SK-N-SH (cell line): Measurements from ENCODE around the gene CLN6. TPM values are rescaled to one million over a fixed set of nuclear protein-coding genes. Genes with fewer than 3 reads are reported as not detected.
A peak's percentile ranks its signal among the peaks of the same experiment; 100 is the strongest.

ENCODE experiments used
- CTCF ChIA-PET: fragments of 300-600, 350-600 bp; formaldehyde crosslinking; extraction: SDS; loops from one replicate; lab custom pipeline; 2021; lab: Yijun Ruan, JAX
- POLR2A ChIA-PET: fragments of 350-600 bp; sonication (Branson Sonifier 250); formaldehyde crosslinking; extraction: SDS; loops from one replicate; lab custom pipeline; 2020; ENCODE audit warnings: antibody characterized with exemption, inconsistent platforms; lab: Yijun Ruan, JAX
- DNase-seq: peaks from one replicate; pipeline ENCODE4 v3.0.0; 2012
- H2AFZ ChIP-seq: fragments of 200-600 bp; sonication (generic); 2 replicates; pipeline ENCODE4 v1.8.1; 2016; ENCODE audit warnings: antibody characterized with exemption, mild to moderate bottlenecking, low read depth
- H3F3A ChIP-seq: fragments of 200-600 bp; sonication (generic); replicated peaks from 2 replicates; pipeline ENCODE3; 2016; ENCODE audit warnings: antibody characterized with exemption, mild to moderate bottlenecking; ENCODE audit not compliant: insufficient read depth
- H3K27ac ChIP-seq, 2 experiments: fragments of 200-500 bp in 1 of 2; fragments of 200-600 bp in 1 of 2; sonication (Bioruptor generic) in 1 of 2; sonication (generic), shearing (Covaris generic) in 1 of 2; 2 replicates each; pipeline versions ENCODE4 v1.5.1 to v1.6.1; 2014 to 2016; ENCODE audit warnings: low read depth in 2 of 2, inconsistent platforms in 1 of 2, low read length in 1 of 2, mild to moderate bottlenecking in 1 of 2, mixed read lengths in 1 of 2
- H3K27me3 ChIP-seq: fragments of 200-600 bp; sonication (generic), shearing (Covaris generic); 2 replicates; pipeline ENCODE4 v1.6.1; 2016; ENCODE audit warnings: mixed run types; ENCODE audit not compliant: insufficient read depth
- H3K36me3 ChIP-seq, 2 experiments: fragments of 200-500 bp in 1 of 2; fragments of 200-600 bp in 1 of 2; sonication (Bioruptor generic) in 1 of 2; sonication (generic) in 1 of 2; replicated peaks in 1 of 2; 2 replicates each; pipeline versions ENCODE3 to v1.5.1; 2014 to 2016; ENCODE audit warnings: low read length in 1 of 2, mild to moderate bottlenecking in 1 of 2; ENCODE audit not compliant: insufficient read depth in 2 of 2, control insufficient read depth in 1 of 2
- H3K4me1 ChIP-seq, 2 experiments: fragments of 200-500 bp in 1 of 2; fragments of 200-600 bp in 1 of 2; sonication (Bioruptor generic) in 1 of 2; sonication (generic), shearing (Covaris generic) in 1 of 2; 2 replicates each; pipeline versions ENCODE4 v1.5.1 to v1.6.1; 2014 to 2016; ENCODE audit warnings: low read depth in 1 of 2, low read length in 1 of 2, mixed run types in 1 of 2; ENCODE audit not compliant: insufficient read depth in 2 of 2, control insufficient read depth in 1 of 2
- H3K4me2 ChIP-seq: fragments of 200-600 bp; sonication (generic), shearing (Covaris generic); 2 replicates; pipeline ENCODE4 v1.6.1; 2017; ENCODE audit warnings: mixed run types
- H3K4me3 ChIP-seq, 2 experiments: fragments of 200-500 bp in 1 of 2; fragments of 200-600 bp in 1 of 2; sonication (Bioruptor generic) in 1 of 2; sonication (generic), shearing (Covaris generic) in 1 of 2; 2 replicates each; pipeline versions ENCODE4 v1.5.1 to v1.8.1; 2014 to 2016; ENCODE audit warnings: low read depth in 2 of 2, inconsistent platforms in 1 of 2, low read length in 1 of 2, mild to moderate bottlenecking in 1 of 2, mixed read lengths in 1 of 2, moderate library complexity in 1 of 2
- H3K79me2 ChIP-seq: fragments of 200-600 bp; sonication (generic); 2 replicates; pipeline ENCODE4 v1.8.1; 2017; ENCODE audit warnings: mild to moderate bottlenecking; ENCODE audit not compliant: insufficient read depth
- H3K9ac ChIP-seq: fragments of 200-600 bp; sonication (generic); 2 replicates; pipeline ENCODE4 v1.6.1; 2017; ENCODE audit warnings: mixed run types
- H3K9me2 ChIP-seq: fragments of 200-600 bp; sonication (generic); 2 replicates; pipeline ENCODE4 v1.6.1; 2017; ENCODE audit warnings: mixed run types
- H3K9me3 ChIP-seq: fragments of 200-600 bp; sonication (generic); 2 replicates; pipeline ENCODE4 v1.6.1; 2017; ENCODE audit warnings: mixed run types, mild to moderate bottlenecking, moderate library complexity
- H4K20me1 ChIP-seq: fragments of 200-600 bp; sonication (generic); 2 replicates; pipeline ENCODE4 v1.6.1; 2017; ENCODE audit warnings: mild to moderate bottlenecking, mixed run types; ENCODE audit not compliant: insufficient read depth
- CHD2 ChIP-seq: fragments of 150-350 bp; IDR thresholded peaks from 2 replicates; pipeline ENCODE4 v1.6.1; 2018; ENCODE audit warnings: low read length; ENCODE audit not compliant: partially characterized antibody
- EZH2phosphoT487 ChIP-seq: fragments of 200-600 bp; sonication (generic); IDR thresholded peaks from 2 replicates; pipeline ENCODE4 v1.6.1; 2017; ENCODE audit warnings: low read depth, mixed run types, mild to moderate bottlenecking, antibody characterized with exemption, moderate library complexity, borderline replicate concordance
- FOXJ3 ChIP-seq: sonication (generic); formaldehyde crosslinking; IDR thresholded peaks from 2 replicates; pipeline ENCODE4 v1.5.1; 2020; ENCODE audit warnings: mild to moderate bottlenecking, missing genetic modification reagents
- IRF3 ChIP-seq: fragments of 150-350 bp; IDR thresholded peaks from 2 replicates; pipeline ENCODE4 v1.6.1; 2016; ENCODE audit warnings: mild to moderate bottlenecking, low read depth, low read length
- NFIC ChIP-seq: IDR thresholded peaks from 2 replicates; pipeline ENCODE4 v1.4.0; 2012; ENCODE audit warnings: borderline replicate concordance
- RAD21 ChIP-seq: IDR thresholded peaks from 2 replicates; pipeline ENCODE4 v1.6.1; 2012; ENCODE audit warnings: mild to moderate bottlenecking, low read length
- REST ChIP-seq: IDR thresholded peaks from 2 replicates; pipeline ENCODE4 v1.6.1; 2012; ENCODE audit warnings: mild to moderate bottlenecking, low read depth, low read length, moderate library complexity
- SMC3 ChIP-seq: IDR thresholded peaks from 2 replicates; pipeline ENCODE4 v1.6.1; 2012; ENCODE audit warnings: low read depth, low read length, improper control_type of control experiment
- TAF1 ChIP-seq: IDR thresholded peaks from 2 replicates; pipeline ENCODE4 v1.6.1; 2012; ENCODE audit warnings: low read depth, mild to moderate bottlenecking, low read length, moderate library complexity, borderline replicate concordance
- TCF12 ChIP-seq: IDR thresholded peaks from 2 replicates; pipeline ENCODE4 v1.4.0; 2012
- TEAD4 ChIP-seq: IDR thresholded peaks from 2 replicates; pipeline ENCODE4 v1.4.0; 2012; ENCODE audit warnings: mild to moderate bottlenecking, borderline replicate concordance; ENCODE audit not compliant: insufficient read depth
- WGBS: methylation state at CpG from one replicate; pipeline ENCODE4 v1.1.6; 2017; ENCODE audit warnings: low lambda C conversion rate; 5-methylcytosine and 5-hydroxymethylcytosine counted together
- polyA plus RNA-seq, 3 experiments: library from polyadenylated mRNA; depleted of rRNA; stranded (reverse); fragments of >200 nt; gene quantifications; 2 replicates each; pipeline ENCODE4 v1.2.3, GENCODE V29; 2012

CLN6 gene
- polyA plus RNA-seq, 1 of the 3 experiments (the other 2 are of a cell fraction): 27.5 TPM

DNA sequence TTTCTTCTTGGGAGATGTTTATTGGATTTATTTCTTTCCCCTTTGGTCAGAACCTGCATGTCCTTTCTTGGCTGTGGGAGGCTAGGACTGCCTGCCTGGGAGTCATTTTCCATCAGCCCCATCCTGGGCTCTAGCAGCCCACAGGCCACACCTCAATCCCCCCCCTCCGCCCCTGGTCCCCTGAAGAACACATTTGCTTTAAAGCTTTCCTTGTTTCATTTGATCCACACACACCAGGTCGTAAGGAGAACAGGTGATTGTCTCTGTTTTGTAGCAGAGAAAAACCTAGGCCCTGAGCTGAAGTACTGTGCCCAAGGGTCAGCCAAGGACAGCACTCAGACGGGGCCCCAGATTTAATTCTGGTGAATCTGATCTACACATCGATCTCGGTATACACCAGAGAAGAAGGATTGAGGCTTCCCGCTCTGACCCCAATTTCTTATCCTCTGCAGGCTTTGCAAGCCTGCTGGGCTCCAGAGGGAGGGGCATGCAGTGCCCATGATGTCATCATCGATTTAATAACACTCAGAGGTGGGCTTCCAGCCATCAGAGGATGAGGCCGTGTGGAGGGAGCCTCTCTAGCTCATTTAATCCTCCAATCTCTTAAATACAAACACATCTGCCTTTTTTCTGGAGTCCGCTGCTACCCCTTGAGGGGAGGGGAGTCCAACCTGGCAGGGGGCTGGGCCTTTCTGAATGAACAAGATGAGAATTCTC, 1.7 kb upstream of the CLN6 start:
- no peak overlapping the region for H3K4me2 ChIP-seq
- no peak overlapping the region for H3K9ac ChIP-seq
- TF ChIP-seq SMC3: no peak
- TF ChIP-seq EZH2phosphoT487: no peak
- TF ChIP-seq NFIC: no peak
- no peak for TF ChIP-seq CHD2
- TF ChIP-seq FOXJ3 (CRISPR knock-in tag): no peak
- no peak for TF ChIP-seq TAF1
- TF ChIP-seq TEAD4: no peak
- peaks cover 29% of the 10 kb centered on the region for H3K79me2 ChIP-seq
- POLR2A ChIA-PET: interaction anchor here (0.6 to 1.5 kb wide), 2 partner anchors 13 to 46 kb away, joined by 4 to 8 read pairs; partner anchors contain the start of gene FEM1B
- no peaks in the 10 kb centered on the region for H3K9me2 ChIP-seq
- peaks cover 10% of the 10 kb centered on the region; the same call in 1 of the 2 replicates for H4K20me1 ChIP-seq
- CTCF ChIA-PET: interaction anchor here (1.0 to 4.0 kb wide), 6 partner anchors 11 to 378 kb away, joined by 3 to 21 read pairs (median 10); no protein-coding TSS in a partner anchor
- H2AFZ ChIP-seq: no peak overlapping the region
- H3K27me3 ChIP-seq: no peaks in the 10 kb centered on the region
- no peaks in the 10 kb centered on the region for H3F3A ChIP-seq
- no peaks in the 10 kb centered on the region for H3K36me3 ChIP-seq
- WGBS: 57% methylated on average over 8 of the region's 9 CpGs
- H3K4me1 ChIP-seq: peaks cover 10 to 41% of the 10 kb centered on the region in 2 experiments; a peak in 2 of 4 replicates
- H3K4me3 ChIP-seq: no peak overlapping the region
- H3K9me3 ChIP-seq: no peaks in the 10 kb centered on the region
- peak overlapping the region in 1 of 2 experiments; percentile 67; a peak in 2 of 4 replicates for H3K27ac ChIP-seq
- peak; percentile 67 for DNase-seq

GRCh38 chr15:68230157-68231100, 901 bp upstream of the CLN6 start:
- Histone ChIP-seq H4K20me1 (peaks cover 10% of the 10 kb centered on the region; the same call in 1 of the 2 replicates), H3K27ac (peak overlapping the region; percentile 52 to 67; a peak in 3 of 4 replicates), H3K79me2 (peaks cover 37% of the 10 kb centered on the region), H3F3A (no peaks in the 10 kb centered on the region), H3K9me3 (no peaks in the 10 kb centered on the region), H3K9ac (peak overlapping the region; percentile 91; the same call in 1 of the 2 replicates), H3K9me2 (no peaks in the 10 kb centered on the region), H3K36me3 (no peaks in the 10 kb centered on the region), H3K27me3 (no peaks in the 10 kb centered on the region), H3K4me2 (peak overlapping the region; percentile 89), H3K4me1 (peaks cover 10 to 41% of the 10 kb centered on the region in 2 experiments; a peak in 2 of 4 replicates), H2AFZ (peak overlapping the region; percentile 90), H3K4me3 (peak overlapping the region; percentile 74 to 96)
- 64% methylated on average over 20 of the region's 20 CpGs for WGBS
- POLR2A ChIA-PET: interaction anchor here (0.6 to 1.5 kb wide), 2 partner anchors 14 to 47 kb away, joined by 4 to 8 read pairs; partner anchors contain the start of gene FEM1B
- TF ChIP-seq RAD21 (peak; percentile 51), TCF12 (no peak), REST (no peak), IRF3 (no peak)
- peak; percentile 35 for DNase-seq
- CTCF ChIA-PET: interaction anchor here (0.7 to 4.0 kb wide), 8 partner anchors 10 to 367 kb away, joined by 3 to 21 read pairs (median 6); no protein-coding TSS in a partner anchor
